Activated CD8-positive, alpha-beta memory T cell treated with anti-CD3 and anti-CD28 coated beads for 4 hours (primary cell): ENCODE results near the gene CD320.
"Not testable (repeated sequence)": the region's sequence is repeated elsewhere in the genome, so short reads cannot be mapped to it uniquely, and the experiment has no call there.

Source experiments
- DNase-seq, 2 donors: peaks; one replicate each; pipeline ENCODE4 v3.0.0-alpha.2; 2020; ENCODE audit warnings: low read depth in 2 of 2

The CD320 gene

DNA sequence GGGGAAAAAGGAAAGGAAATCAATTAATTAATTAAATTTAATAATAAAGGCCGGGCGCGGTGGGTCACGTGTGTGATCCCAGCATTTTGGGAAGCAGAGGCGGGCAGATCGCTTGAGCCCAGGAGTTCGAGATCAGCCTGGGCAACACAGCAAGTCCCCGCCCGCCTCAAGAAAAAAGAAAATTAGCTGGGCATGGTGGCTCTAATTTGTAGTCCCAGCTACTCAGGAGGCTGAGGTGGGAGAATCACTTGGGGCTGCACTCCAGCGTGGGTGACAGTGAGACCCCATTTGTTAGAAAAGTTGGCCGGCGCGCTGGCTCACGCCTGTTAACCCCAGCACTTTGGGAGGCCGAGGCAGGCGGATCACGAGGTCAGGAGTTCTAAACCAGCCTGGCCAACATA, 733 bp upstream of the CD320 start:
- no peak for DNase-seq

DNA sequence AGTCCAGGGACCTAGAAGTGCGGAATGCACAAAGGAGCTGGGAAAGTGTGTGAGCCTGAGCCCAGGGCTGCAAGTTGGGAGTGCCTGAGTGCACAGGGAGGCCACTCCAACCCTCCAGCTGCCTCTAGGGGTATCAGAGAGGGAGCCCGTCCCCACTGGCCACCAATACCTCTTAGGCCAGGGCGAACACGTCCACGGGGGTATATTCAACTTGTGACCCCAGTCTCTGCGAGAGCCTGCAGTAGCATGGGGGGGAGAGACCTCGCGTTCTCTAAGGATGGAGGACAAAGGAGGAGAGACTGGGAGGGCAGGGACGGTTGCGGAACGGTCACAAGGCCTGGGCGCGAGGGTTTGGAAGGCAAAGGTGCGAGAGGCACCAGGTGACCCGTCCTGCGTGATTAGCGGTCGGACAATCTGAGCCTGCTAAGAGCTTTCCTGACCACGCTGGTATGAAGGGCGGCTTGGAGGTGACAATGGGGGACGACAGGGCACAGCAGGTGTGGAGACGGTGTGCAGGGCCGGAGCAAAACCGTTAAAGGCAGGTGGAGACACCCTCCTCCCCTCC, 676 bp downstream of the CD320 start:
- no peak for DNase-seq

DNA sequence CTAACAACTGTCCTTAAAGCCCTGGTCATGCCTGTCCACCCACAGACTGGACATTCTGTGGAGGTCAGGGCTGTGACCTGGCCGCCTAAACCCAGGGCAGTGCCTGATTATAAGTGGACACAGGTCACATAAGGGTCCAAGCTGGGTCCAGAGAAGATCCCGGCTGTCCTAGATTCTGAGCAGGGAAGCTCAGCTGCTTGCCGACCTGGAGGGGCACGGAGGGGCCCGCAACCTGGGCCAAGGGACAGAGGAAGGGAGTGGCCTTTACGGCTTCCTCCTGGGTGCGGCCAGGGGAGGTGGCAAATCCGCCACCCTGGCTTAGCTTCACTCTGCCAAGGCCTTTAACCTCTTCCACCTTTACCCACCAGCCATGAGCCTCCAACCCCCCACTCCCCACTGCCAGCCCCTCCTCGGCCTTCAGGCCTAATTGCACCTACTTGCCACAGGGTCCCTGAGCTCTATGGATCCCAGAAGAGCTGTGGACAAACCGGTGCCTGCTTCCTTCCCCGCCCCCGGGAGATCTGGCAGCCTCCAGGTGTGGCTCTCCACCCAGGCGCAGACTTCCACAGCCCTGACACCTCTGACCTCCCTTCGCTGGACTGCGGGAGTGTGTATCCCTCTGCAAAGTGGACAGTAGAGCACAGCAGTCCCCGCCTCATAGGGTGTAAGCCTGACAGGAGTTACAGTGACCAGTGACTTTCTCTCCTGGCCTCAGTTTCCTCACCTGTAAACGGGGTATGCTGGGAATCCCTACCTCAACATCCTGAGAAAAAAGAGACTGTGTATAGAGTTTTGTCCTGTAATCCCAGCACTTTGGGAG, 1.7 kb downstream of the CD320 start:
- no peak for DNase-seq

DNA sequence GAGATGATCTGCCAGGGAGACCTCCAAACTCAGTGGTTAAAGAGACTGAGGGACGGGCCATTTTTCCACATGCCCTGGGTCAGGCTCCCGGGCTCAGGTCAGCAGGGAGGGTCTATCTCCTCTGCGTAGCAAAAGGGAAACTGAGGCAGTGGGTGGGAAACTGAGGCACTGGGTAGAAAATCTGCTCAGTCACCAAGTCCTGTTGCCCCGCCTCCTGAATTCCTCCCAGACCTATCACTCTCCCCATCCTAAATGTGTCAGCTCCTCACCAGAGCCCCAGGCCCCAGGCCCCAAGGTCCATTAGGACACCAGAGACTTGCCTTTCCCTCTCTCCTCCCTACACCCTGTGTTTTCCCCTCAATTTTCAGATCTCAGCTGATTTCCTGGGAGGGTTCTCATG, 2.4 kb downstream of the CD320 start:
- DNase-seq = no peak

DNA sequence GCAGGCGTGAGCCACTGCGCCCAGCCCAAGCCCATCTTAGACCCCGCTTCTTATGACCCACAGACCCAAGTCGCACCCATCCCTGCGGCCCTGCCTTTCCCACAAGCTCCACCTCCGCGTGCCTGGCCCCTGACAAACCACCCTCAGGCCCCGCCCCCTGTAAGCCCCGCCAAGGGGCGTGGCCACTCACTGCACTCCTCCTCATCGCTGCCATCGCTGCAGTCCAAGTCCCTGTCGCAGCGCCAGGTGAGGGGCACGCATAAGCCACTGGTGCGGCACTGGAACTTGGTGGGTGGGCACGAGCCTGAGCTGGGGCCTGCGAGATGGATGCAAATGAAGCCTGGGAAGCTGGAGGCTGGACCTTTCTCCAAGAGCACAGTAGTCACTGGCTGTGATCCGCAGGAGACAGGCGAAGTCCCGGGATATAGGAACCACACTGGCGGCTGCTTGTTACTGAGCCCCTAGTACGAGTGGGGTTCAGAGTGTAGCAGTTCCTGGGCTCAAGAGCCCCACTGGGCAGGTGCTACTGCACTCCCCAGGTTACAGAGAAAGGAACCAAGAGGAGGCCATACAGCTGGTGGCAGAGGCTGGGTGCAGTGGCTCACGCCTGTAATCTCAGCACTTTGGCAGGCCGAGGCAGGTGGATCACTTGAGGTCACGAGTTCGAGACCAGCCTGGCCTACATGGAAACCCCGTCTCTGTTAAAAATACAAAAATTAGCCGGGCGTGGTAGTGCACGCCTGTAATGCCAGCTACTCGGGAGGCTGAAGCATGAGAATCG, 3.1 kb downstream of the CD320 start:
- no peak for DNase-seq

- DNase-seq = no peak
These were observed 5.4 kb downstream of the CD320 start for GRCh38 chr19:8302734-8303133.

GRCh38 chr19:8302357-8302691, 5.8 kb downstream of the CD320 start:
- no peak for DNase-seq

DNA sequence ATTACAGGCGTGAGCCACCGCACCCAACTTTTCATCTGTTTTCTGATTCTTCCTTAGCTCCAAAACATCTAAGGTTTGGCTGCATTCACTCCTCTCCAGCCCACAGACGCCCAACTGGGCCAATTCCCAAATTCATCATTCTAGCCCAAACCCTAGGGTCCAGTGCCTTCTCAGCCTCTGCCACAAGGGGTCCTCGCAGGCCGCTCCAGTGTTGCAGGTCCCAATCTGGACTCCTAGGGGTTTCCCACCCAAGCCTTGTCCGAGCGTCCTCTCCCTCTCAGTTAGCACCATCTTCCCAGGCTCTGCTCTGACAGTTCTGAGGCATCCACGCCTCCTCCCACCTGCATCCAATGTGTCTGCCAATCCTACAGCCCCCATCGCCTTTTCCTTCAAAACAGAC, 16.8 kb downstream of the CD320 start:
- not testable (repeated sequence) for DNase-seq

GRCh38 chr19:8276508-8276907, 31.6 kb downstream of the CD320 start:
- DNase-seq = not testable (repeated sequence)

DNA sequence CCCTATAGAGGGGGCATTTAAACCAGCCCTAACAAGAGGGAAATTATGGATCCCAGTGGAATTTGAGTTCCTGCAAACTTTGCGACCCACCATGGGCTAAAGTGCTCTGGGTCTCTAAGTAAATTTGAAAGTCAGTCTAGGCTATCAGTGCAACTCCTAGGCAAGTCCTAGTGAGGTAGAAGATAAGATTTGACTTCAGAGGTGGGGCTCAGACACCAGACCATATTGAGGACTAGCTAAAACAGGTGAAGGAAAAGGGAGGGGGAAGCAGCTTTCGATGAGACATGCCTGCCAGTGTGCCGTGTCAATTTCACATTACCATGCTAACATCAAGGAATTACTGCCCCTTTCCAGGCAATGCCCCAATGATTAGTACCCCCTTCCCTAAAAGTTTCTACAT, 38.4 kb downstream of the CD320 start:
- no peak for DNase-seq

- no peak for DNase-seq
These were observed 42.3 kb downstream of the CD320 start for GRCh38 chr19:8265872-8266271.

DNA sequence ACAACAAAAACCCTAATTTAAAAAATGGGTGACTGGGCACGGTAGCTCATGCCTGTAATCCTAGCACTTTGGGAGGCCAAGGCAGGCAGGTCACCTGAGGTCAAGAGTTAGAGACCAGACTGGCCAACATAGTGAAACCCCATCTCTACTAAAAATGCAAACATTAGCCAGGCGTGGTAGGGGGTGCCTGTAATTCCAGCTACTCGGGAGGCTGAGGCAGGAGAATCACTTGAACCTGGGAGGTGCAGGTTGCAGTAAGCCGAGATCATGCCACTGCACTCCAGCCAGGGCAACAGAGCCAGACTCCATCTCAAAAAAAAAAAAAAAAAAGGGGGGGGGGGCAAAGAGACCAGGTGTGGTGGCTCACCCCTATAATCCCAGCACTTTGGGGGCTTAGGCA, 43.9 kb downstream of the CD320 start:
- not testable (repeated sequence) for DNase-seq

DNA sequence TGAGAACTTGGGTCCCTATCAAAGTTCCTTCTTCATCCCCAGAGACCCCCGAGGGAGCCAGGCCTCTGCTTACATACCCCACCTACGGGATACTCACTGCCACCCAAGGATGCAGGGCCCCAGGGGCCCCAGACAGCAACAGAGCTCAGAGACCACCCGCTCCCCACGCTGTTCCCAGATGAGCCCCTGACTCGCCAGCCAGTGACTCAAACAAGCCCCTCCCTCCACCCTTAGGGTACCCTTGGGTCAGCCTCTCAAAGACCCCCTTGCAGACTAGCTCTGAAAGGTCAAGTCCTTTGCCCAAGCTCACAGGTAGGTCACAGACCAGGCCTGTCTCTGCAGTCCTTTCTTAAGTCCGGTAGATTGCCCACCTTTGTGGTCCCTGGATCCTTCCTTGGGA, 45.7 kb downstream of the CD320 start:
- DNase-seq = no peak

DNA sequence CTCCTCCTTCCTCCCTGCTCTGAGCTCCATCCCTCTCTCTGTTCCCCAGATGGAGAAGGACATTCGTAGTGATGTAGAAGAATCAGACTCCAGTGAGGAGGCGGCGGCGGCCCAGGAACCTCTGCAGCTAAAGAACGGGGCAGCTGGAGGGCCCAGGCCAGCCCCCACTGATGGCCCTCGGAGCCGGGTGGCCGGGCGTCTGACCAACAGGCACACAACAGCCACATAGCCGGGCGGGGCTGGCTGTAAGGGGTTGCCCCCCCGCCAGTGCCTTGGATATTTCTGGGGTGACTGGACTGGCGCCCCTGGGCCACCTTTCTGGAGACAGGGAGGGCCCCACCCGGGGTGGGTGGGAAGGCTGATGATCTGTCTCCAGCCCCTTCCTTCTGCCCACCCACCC, 46.3 kb downstream of the CD320 start:
- DNase-seq = no peak

DNA sequence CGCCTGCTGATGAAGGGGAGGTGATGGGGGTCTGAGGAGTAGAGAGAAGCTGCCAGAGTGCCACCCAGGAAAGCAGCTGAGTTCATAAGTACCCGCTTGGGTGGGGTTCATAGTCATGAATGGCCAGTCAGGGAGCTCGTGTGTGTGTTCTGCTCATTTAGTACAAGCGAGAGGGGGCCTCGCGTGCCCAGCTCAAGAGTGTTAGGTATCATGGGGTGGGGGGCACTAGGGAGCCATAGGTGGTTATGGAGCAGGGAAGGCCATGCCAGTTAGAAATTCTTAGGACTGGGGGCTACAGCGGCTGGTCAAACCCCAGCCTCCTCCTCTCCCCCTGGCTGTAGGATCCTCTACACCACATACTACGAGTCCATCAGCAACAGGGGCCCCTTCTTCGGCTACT, 46.8 kb downstream of the CD320 start:
- DNase-seq = no peak

DNA sequence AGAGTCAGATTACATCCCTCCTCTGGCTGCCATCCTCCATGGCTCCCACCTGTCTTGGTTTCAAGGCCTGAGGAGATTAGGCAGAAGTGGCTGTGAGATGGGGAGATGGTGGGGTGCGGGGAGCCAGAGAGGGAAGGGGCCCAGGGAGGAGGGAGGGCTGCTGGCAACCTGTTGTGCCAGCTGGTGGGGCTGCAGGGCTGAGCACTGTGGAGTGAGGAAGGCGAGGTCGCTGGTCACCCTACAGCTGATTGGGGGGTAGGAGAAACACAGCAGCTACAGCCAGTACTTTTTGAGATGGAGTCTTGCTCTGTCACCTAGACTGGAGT, 48.3 kb downstream of the CD320 start:
- DNase-seq = no peak

- DNase-seq = no peak
These were observed 48.8 kb downstream of the CD320 start for GRCh38 chr19:8259142-8259921.

GRCh38 chr19:8257052-8257443, 51.1 kb downstream of the CD320 start:
- no peak for DNase-seq

DNA sequence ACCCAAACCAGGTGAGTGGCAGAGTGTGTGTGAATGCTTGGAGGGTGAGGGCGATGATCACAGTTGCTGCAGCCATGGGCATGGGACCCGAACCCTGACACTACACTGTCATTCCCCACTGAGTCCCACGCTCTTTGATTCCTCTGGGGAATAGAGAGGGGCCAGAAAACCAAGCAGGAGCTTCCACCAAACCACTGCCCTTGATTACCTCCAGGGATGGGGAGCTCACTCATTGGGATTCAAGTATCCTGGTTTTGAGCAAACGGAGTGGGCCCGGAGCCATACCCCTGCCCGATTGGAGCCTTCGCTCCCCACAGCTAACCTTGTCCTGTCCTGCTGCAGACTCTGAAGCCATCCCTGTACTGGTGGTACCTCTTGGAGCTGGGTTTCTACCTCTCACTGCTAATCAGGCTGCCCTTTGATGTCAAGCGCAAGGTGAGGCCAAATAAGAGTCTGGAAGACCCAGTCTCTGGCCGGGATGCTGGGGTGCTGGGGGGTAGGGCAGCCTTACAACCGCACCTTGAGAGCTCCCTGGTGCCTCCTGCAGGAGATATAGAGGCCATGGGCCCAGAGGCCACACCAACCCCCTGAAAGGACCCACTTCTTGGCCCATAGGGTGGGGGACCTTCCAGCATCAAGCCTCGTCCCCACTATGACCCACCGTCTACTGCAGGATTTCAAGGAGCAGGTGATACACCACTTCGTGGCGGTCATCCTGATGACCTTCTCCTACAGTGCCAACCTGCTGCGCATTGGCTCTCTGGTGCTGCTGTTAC, 51.7 kb downstream of the CD320 start:
- no peak for DNase-seq

- DNase-seq = no peak
These were observed 52.6 kb downstream of the CD320 start for GRCh38 chr19:8255426-8256125.
